GM19452 (cell line): ENCODE results near the gene SYPL2.
"Not testable (repeated sequence)": the region's sequence is repeated elsewhere in the genome, so short reads cannot be mapped to it uniquely, and the experiment has no call there.

ENCODE experiments used
- ATAC-seq: cut with Tn5 transposase; IDR thresholded peaks from one replicate; pipeline ENCODE4 v1.9.1; 2021; ENCODE audit not compliant: unreplicated experiment

SYPL2 gene

DNA sequence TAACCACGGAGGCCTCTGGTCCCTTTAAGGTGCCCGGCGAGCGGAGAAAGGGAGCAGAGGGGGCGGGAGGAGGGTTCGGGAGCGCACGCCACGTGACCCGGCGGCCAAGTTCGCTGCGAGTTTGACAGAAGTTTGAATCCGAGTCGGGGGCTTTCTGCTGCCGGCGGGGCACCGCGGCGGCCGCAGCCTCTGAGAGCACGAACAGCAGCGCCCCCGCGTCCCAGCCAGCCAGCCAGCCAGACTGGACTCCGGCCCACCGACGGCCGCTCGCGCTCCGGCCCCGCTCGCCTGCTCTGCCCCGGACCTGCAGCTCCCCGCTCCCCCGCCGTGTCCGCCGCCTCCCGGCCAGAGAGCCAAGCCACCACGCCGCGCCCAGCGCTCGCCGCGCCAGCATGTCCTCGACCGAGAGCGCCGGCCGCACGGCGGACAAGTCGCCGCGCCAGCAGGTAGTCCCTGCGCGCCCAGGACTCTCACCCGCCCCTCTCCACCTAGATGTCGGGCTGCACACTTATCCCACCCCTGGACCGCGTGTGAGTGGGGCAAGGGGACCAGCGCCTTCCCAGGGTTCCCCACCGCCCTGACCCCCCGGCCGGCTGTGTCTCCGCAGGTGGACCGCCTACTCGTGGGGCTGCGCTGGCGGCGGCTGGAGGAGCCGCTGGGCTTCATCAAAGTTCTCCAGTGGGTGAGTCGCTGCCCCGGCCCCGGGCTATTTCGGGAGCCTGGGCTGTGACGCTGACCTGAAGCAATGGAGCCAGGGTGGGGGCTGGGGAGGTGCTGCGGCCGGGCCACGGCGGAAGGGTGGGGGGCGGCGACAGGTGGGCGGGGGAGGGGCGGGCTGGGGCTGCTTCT, at the start of gene SYPL2:
TSS of gene SYPL2 (plus strand) at position 95 of the 849 bp plus-strand sequence. CDS start at position 393, 298 bp downstream.
- no peak for ATAC-seq

DNA sequence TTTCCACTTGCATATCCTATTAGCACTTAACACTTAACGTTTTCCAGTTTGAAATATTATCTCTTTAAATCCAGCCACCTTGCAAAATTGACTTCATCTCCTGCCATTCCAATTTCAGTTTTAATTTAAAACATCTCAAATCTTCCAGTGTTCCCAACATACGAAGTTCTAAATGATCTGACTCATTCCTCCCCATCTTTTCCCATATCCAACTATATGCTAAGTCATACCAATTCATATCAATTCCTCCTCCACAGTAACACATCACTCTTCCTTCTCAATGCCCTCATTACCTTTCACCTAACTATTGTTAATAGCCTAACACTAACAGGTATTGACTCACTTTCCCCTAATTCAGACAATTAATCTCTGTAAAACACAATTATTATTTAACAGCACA, 42.8 kb upstream of the SYPL2 start:
- ATAC-seq, result no peak

DNA sequence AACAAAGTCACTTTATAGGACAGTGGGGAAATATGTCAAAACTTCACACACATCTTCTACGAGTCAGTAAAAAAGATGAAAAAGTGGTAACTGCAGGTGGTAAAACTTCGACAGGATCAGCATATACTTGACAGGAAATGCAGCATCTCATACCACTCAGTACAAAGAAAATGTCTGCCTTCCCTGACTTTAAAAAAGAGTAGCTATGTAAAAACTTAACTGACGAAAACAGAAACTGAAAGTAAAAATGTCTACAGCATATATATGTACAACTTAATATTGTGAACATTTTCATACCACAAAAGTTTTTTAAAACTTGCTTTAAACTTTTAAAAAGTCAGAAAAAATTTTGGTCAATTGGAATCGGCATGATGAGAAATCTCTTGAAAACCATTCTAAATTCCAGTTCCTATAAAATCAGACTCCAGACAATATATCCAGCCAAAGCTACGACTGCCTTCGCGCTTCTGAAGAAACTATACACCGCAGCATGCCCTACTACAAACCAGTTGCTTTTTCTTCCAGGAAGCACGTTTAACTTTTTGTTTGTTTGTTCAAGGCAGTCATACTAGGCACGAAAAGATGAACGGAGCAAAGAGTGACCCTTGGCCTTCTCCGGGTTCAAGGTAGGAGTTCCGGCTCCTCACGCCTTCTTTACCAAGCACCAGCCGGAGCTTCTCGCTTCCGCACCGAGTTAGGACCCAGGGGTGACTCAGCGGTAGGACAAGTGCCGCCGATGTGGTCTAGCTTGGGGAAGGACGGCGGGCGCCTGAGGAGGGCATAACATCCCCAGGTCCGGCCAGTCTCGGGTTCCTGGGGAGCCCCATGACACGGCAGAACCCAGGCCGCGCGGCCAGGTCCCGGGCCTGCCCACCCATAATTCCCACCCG, 40.7 kb upstream of the SYPL2 start:
- ATAC-seq, result peak; percentile 34

DNA sequence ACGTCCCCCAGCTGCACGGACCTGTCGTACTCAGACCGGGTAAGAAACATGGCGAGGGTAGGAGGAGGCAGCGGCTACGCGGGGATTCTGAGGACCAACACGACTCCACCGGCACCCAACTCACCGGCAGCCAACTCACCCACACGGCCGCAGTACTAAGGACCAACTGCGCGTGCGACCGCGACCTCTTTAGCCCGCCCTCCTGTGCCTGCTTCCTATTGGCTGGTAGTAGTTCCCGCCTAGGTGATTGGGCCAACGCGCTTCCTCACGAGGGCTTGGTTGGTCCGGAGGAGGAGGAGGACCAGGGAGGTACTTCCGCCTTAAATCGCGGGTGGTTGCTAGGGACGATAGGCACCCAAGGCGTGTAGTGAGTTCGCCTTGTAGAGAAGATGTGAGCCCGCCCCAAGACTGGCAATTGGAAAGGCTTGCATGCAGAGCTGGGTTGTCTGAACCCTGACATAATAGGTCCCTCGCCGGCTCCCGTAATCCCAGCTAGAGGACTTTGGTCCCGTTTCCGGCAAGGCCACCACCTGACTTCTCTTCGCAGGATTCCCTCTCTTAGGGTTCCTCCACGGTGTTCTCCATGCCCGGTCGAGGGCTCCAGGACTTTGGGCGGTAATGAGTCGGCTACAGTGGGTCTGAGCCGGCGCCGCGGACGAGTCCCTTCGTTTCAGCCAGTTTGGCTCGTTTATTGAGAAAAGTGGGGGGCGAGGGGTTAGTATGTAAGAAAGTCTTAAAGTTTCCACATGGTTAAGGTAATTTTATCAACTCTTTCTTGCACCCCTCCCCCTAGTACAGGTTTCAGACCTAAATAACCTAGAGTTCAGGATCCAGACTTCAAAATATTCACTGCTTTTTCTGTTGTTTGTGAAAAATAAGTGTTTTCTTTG, 39.8 kb upstream of the SYPL2 start, which contains the start of gene PSMA5:
TSS of gene PSMA5 (minus strand) at position 168 of the 890 bp plus-strand sequence. CDS start at position 50, 118 bp downstream.
- ATAC-seq, result peak; percentile 95

DNA sequence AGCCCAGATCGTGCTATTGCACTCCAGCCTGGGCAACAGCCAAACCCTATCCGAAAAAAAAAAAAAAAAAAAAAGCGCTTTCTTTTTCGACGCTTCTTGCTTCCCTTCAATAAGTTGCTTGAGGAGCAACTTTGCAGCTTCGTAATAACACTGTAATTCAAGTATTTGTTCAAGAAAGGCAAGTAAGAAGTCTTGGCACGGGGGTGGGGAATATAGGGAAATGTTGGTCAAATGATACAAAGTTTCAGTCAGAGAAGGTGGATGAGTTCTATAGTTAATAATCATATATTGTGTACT, 39.2 kb upstream of the SYPL2 start:
- no peak for ATAC-seq

DNA sequence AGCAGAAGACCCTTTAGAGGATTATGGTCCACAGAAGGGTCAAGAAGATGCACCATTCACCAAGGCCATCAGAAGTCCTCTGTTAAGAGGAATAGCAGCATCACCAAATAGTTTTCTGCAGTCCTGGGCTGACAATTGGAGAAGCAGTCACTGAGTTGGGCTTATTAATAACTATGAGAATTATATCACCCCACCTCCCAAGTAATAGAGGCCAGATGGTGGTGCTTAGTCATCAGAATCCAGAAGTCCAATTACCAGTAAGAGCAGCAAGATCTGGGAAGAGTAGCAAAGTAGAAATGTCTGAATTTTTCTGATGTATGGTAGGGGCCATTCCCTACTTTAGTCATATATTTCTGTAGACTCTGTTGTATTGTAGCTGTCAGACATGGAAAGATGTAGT, 34.0 kb upstream of the SYPL2 start:
- ATAC-seq, result no peak

DNA sequence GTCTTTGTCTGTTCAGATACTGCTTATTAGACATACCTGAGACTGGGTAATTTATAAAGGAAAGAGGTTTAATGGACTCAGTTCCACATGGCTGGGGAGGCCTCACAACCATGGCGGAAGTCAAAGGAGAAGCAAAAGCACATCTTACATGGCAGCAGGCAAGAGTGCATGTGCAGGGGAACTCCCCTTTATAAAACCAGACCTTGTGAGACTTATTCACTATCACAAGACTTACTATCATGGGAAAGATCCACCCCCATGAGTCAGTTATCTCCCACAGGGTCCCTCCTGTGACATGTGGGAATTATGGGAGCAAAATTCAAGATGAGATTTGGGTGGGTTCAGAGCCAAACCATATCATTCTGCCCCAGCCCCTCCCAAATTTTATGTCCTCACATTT, 33.0 kb upstream of the SYPL2 start:
- no peak for ATAC-seq

DNA sequence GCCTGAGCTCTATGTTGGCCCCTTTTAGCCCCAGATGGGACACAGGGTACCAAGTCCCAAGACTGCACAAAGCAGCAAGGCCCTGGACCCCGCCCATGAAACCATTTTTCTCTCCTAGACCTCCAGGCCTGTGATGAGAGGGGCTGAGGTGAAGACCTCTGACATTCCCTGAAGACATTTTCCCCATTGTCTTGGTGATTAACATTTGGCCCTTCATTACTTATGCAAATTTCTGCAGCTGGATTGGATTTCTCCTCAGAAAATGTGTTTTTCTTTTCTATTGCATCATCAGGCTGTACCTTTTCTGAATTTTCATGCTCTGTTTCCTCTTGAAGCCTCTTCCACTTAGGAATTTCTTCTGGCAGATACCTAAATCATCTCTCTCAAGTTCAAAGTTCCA, 31.9 kb upstream of the SYPL2 start:
- no peak for ATAC-seq

DNA sequence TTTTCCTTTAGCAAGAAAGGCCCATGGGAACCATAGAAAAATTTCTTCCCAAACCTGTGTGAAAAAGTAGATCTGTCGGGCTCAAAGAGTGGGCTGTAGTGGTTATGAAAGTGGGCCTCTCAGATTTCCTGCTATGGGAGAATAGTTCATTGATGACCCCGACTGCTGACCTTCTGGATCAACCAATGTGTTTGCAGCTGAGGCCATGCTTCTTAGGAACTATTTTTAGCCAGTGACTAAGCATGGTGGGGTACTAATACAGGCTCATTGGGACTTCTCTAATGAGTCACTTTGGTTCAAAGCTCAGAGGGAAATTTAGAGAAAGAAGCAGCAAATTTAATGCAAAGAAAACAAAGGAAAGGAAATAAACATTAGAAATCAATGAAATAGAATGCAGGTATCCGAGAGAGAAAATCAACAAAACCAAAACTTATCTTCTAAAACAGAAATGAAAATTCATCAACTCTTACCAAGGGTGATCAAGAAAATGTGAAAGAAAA, 27.5 kb upstream of the SYPL2 start:
- no peak for ATAC-seq

DNA sequence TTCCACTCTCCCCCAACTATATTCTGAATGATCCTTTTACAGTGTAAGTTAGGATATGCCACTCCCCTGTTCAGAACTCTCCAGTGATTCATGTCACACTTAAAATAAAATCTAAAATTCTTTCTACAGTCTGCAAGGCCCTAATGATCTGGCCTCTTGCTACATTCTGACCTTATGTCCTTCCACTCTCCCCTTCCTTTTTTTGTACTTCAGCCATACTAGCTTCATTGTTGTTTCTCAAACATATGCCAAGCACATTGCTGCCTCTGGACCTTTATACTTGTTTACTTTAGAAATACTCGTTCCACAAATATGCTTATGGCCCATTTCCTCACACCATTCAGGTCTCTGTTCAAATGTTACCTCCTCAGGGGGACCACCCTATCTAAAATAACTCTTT, 25.3 kb upstream of the SYPL2 start:
- no peak for ATAC-seq

DNA sequence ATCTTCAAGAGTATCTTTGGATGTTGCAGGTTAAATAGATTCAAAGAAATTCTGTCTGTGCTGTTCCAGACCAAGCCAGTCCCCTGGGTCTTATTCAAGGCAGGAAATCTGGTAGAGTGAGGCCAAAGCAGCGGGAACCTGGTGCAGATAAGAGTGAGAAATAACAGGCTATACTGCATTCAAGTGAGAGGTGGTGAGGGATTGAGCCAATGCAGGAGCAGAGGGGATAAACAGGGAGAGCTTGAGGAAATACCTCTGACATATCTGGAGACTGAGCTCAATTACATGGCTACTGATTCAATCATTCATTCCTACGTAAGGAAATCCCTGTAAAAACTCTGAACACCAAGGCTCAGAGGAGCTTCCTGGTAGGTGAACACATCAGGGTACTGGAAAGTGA, 22.9 kb upstream of the SYPL2 start:
- no peak for ATAC-seq

DNA sequence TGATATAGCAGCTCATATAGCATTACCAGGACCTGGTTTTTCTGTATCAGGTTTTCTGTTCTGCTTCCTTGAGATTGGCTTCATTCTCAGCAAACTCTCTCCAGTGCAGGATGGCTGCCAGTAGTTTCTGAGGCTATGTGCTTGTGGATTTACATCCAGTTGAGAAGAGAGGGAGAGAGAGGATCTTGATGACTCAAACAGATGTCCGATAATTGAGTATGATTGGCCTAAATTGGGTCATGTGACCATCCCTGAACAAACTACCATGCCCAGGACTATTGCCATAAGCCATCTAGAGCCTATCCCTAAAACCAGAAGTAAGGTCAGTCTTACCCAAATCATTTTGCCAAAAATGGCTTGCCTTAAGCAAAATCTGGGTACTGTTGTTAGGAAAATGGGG, 22.0 kb upstream of the SYPL2 start:
- no peak for ATAC-seq

DNA sequence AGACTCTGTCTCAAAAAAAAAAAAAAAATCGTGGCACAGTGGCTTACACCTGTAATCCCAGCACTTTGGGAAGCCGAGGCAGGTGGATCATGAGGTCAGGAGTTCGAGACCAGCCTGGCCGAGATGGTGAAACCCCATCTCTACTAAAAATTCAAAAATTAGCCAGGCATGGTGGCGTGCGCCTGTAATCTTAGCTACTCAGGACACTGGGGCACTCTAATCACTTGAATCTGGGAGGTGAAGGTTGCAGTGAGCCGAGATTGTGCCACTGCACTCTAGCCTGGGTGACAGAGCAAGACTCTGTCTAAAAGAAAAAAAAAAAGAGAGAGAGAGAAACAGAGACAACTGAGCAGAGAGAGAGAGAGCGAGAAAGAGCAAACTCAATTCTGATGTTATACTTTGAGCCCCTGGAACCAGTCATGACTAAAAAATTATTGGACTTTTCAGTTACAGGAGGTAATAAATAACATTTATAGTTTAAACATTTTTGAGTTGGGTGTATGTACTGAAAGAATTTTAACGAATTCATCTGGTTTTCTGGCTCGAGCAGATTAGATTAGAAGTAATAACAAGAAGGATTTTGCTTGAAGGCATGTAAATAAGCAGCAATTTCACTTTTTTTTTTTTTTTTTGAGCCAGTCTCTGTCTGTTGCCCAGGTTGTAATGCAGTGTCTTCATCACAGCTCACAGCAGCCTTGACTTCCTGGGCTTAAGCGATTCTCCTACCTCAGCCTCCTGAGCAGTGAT, 20.2 kb upstream of the SYPL2 start:
- not testable (repeated sequence) for ATAC-seq

DNA sequence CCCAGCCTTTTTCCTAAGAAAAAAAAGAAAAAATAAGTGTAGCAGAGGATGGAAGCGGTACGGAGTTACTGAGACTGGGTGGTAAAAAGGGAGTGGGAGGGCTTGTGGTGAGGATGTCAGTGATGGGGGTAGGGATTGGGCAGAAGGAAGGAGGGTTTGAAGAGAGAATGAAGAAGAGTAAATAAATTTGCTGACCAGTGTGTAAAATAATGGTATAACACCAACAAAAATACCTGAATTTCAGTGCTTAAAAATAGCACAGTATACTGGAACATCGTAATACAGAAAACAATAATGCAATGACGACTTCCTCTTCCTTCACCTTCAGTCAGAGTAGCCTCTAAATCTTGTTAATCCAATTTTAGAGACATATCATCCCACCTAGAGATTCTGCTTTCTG, 18.8 kb upstream of the SYPL2 start:
- ATAC-seq, result no peak

DNA sequence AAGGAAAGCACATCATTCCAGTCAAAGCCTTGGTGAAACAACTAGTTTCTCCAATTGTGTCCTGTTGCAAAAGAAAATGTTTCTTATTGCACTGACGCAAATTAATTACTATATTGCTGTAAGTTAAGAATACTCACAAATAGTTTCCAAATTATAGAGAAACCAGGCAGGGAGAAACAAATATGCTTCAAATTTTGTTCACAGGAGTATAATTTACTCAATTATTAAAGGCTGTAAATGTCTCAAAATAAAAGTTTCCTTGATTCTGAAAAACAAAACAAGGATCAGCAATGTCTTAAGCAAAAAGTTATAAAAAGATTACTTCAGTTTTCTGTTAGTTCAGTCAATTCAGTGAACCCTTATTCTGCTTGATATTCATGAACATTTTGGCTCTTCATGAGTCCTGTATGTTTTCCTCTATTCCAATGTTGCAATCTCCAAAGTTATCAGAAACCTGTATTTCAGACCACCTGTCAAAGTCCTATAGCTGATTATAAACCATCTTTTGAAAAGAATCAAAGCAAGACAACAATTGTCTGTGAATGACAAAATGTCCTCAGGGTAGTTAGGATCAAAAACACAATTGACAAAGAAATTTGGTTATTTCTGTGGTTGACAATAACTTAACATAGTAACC, 11.7 kb upstream of the SYPL2 start:
- ATAC-seq, result no peak

DNA sequence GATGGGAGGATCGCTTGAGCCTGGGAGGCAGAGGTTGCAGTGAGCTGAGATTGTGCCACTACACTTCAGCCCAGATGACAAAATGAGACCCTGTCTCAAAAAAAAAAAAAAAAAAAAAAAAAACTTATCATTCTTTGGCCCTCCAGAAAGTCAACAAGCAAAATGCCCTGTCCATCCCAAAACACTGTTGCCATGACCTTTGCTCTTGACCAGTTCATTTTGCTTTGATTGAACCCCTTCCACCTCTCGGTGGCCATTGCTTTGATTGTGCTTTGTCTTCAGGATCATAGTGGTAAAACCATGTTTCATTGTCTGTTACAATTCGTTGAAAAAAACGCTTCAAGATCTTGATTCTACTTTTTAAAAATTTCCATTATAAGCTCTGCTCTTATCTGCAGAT, 8.5 kb upstream of the SYPL2 start:
- no peak for ATAC-seq

DNA sequence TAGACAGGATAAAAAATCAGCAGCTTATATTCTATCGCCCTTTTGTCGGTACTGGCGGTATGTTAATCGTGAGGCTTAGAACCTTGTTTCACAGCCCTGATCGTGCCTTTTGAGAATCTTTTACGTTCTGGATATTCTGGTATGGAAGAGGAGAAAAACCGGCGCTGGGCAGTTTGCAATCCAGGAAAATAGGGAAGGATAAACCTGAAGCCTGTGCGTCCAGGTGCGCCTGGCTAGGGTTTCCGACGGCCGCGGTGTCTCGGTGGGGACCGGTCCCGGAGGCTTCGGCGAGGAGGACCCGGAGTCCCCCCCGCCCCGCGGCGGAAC, 258 bp upstream of the SYPL2 start:
- no peak for ATAC-seq

DNA sequence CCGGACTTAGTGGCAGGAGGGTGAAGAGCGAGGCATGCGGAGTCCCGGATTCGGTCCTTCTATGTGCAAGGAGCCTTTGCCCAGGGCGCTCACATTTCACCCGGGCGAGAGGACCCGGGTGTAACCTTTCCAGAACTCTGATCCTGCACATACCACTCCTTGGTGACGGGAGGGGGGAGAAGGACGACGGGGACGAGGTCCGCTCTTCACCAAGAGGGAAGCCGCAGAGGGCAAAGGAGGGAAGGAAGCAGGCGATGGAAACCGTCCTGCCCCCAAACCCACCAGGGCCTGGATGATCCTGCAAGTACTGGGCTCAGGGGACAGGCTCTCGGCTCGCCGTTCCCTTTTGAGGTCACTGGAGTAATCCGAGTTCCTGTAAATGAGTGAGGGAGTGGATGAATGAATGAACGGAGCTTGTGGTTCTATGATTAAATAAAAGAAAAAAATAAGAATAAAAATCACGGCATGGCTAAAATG, 993 bp downstream of the SYPL2 start:
- no peak for ATAC-seq

DNA sequence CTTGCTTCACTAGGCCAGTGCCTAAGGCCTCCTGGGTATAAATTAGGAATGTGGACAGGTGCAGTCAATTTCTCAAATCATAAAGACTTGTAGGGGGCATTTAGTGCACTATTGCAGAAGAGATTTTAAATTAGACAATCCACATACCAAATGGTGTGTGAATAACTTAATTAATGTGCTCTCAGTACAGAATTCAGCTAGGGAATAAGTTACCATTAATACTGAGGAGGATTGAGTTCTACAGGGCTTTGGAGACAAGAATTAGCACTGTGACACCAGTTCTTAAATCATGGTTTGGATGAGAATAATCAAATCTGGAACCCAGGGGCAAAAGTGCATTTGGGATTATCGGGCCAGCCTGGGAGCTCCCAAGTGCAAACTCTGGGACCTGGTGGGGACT, 1.7 kb downstream of the SYPL2 start:
- ATAC-seq, result no peak

DNA sequence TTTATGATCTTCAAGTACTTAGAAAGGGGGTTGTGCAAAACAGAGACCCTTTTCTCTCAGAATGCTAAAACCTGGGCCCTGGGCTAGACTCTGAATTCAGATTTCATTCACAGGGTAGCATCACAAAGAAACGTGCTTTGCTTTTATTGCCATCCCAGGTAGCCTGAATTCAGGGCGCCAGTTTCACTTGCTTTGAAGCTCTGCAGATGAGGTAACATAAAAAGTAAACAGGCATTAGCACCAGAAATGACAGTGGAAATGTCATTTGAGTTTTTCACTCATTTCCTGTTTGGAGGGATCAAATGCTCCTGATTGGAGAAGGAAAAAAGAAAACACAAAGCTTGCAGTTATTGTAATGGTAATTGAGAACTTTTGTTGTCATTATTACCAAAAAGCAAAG, 2.6 kb downstream of the SYPL2 start:
- no peak for ATAC-seq
